Daoy (cell line): ENCODE measurements around the gene FAH. TPM values are rescaled to one million over a fixed set of nuclear protein-coding genes. Genes with fewer than 3 reads are reported as not detected.

Source experiments
- DNase-seq: peaks from one replicate; pipeline ENCODE4 v3.0.0-alpha.2; 2015; ENCODE audit warnings: low read depth
- total RNA-seq: library from RNA; depleted of rRNA; stranded (reverse); fragments of >200 nt; shearing (Covaris generic); gene quantifications from 2 replicates; pipeline ENCODE4 v1.2.3, GENCODE V29; 2014

Gene FAH
- total RNA-seq, 1 experiment from 2014 or later, result 22.4 TPM

- peak; percentile 65 for DNase-seq
Measured at GRCh38 chr15:80173022-80173759, 20.4 kb downstream of the FAH start.

- DNase-seq, result peak; percentile 32
Measured at GRCh38 chr15:80174017-80174746, 21.4 kb downstream of the FAH start.

GRCh38 chr15:80175436-80175835 is 22.6 kb downstream of the FAH start:
- no peak for DNase-seq

GRCh38 chr15:80176443-80176842 is 23.6 kb downstream of the FAH start:
- DNase-seq, result no peak

DNA sequence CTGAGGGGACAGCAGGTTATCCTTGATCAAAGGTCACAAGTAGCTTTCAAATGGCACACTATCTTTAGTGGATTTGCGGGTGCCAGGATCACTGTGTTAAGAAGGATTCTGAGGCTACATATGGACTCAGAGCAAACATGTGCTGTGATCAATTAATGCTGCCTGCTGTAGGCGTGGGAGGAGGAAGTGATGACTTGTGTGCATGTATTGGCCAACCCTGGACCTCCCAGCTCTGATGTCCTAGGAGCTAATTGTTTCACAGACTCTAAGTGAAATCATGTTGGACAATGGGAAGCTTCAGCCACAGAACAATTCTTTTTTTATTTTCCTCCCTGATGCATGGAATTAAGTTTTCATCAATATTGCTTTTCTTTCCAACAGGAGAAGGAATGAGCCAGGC is 24.4 kb downstream of the FAH start:
- DNase-seq, result no peak

DNA sequence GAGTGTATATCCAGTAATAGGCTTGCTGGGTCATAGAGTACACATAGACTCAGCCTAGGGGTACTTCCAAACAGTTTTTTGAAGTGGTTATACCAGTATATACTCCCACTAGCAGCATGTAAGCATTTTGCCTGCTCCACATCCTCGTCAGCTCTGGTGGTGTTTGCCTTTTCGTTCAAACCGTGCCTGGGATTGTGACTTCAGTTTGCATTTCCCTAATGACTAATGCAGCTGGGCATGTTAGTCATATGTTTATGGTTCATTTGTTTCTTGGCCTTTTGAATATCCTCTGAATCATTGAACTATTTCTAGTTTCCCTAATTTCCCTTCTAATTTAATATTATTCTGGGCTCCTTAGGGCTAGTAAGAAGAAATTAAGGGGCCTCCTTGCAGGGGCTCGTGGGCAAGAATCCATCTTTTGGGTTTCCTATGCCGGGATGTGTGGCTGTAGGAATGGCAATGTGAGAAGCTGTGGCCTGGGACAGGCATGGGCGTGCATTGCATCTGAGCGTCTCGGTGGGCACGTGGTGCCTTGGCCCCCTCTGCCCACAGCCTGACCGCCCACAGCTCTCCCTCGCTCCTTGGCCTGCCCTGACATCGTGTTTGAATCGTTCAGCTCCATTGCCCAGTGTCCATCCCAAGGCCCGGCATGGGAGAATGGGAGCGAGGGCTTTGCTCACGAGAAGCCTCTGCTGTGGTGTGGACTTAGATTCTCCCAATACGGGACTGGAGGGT is 26.4 kb downstream of the FAH start:
- DNase-seq, result peak; percentile 85

DNA sequence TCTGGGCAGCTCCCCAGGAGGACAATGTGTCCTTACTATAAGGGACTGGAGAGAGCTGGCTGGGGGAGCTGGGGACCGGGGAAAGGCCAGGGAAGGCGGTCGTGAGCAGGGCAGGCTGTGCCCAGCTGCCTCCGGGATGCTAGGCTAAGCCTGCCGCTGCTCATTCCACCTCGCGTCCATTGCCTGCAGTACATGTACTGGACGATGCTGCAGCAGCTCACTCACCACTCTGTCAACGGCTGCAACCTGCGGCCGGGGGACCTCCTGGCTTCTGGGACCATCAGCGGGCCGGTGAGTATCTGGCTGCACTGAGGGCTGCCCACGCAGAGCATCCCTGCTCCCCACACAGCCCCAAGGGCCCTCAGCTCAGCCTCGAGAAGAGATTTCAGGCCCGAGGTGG is 27.1 kb downstream of the FAH start:
- DNase-seq, result no peak

DNA sequence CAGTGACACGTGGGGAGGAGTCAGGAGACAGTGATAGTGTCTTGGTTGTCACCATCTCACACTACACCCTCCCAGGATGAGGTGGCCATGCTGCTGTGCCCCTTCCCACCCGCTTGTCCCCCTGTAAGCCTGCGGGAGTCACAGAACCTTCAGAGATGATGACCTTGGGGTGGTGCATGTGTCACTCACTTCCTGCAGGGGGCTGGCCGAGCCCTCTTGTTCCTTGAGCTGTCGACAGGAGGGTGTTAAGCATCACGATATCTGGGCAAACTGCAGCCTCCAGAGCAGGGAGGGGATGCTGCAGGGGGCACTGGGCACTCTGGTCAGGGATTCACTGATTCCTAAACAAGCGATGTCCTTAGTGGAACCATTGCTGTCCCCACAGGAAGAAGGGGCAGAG is 27.7 kb downstream of the FAH start:
- no peak for DNase-seq

DNA sequence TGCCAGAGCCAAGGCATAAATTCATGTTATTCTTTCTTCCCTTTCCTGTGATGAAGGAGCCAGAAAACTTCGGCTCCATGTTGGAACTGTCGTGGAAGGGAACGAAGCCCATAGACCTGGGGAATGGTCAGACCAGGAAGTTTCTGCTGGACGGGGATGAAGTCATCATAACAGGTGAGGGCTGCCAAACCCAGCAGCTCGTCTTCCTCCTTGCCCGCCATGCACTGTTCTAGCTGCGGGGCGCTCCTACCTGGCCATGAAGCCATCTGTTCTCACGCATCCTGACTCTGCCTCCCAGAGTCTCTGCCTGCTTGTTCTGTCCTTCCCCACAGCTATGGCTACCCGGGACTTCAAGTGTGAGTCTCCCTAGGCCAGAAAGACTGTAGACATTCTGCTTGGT is 28.2 kb downstream of the FAH start:
- DNase-seq, result no peak

- peak; percentile 19 for DNase-seq
Measured at GRCh38 chr15:80182611-80183261, 29.9 kb downstream of the FAH start.

GRCh38 chr15:80183306-80183705 is 30.5 kb downstream of the FAH start:
- DNase-seq, result no peak

- DNase-seq, result no peak
Measured at GRCh38 chr15:80183886-80184285, 31.1 kb downstream of the FAH start.

DNA sequence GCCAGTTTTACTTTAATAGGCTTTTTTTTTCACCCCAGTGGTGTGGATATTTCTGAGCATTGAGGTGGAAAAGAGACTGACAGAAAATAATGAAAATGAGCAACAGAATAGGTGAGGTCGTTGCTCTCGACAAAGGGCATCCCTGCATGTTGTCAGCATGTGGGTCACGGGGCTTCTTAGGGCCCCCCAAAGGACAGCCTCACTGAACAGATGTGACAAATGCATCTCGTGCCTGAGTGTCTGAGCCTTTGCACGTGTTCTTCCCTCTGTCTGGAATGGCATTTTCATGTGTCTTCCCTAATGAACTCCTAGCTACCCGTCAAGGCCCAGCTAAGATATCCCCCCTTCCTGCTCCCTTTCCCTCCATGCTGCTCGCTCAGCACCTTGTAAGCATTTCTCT is 31.8 kb downstream of the FAH start:
- DNase-seq, result no peak

DNA sequence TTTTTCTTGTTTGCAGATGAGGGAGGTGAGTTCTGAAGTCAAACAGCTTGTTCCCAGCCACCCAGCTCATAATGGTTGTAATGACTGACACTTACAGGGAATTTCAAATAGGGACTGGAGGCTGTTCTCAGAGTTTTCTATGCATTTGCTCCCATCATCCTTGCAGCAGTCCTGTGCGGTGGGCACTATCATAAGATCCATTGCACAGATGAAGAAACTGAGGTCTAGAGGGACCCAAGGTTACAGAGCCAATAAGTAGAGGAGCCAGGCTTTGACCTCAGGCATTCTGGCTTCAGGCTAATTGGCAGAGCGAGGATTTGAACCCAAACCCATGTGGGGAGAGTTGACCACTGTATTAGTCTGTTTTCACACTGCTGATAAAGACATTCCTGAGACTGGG is 32.4 kb downstream of the FAH start:
- no peak for DNase-seq

- DNase-seq, result no peak
Measured at GRCh38 chr15:80186066-80186465, 33.3 kb downstream of the FAH start.

GRCh38 chr15:80186597-80186996 is 33.8 kb downstream of the FAH start:
- DNase-seq, result no peak

DNA sequence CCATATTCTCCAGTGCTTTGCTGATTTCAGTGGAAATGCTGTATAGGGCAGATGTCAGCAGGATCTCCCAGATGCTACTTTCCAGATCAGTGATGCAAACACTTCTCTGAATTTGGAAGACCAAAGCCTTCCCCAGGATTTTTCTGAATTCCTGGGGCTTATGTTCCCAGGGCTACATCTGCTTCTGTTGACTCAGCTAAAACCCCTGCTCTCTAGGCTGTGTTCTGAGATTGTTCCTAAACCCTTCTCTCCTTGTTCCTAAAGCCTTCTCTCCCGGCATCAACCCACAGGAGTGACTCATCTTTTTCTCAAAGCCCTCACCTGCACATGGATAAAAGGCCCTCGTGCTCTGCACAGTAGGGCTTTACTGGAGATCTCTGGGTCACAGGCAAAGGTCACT is 35.5 kb downstream of the FAH start:
- DNase-seq, result no peak

- DNase-seq, result no peak
Measured at GRCh38 chr15:80191198-80191597, 38.4 kb downstream of the FAH start.

DNA sequence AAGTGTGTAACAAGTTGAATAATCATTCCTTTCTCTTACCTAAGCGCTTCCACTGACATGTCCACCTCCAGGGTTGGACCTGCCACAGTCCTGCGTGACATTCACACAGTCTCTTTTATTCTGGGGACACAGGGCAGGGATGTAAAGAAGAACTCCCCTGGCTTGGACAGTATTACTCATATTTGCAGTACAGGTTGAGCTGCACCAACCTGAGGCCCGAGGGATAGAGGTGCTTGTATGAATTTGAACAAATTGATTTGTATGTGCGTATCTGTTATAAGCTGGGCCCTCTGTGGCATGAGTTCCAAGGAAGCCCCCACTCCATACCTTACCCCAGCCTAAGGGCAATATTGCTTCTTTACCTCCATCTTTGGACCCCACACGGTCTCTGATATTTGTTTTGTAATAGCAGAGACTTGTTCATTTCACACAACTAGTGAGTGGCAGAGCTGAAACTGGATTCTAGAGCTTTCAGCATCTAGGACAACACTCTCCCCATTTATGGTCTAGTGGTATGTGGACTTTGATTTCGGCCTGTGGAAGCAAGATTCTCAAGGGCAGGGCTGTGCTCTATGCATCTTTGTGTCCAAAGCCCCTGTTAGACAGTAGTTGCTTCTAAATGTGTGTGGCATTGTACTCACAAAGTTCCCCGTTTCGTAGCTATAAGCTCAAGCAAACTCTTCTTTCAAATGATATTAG is 39.2 kb downstream of the FAH start:
- DNase-seq, result no peak

DNA sequence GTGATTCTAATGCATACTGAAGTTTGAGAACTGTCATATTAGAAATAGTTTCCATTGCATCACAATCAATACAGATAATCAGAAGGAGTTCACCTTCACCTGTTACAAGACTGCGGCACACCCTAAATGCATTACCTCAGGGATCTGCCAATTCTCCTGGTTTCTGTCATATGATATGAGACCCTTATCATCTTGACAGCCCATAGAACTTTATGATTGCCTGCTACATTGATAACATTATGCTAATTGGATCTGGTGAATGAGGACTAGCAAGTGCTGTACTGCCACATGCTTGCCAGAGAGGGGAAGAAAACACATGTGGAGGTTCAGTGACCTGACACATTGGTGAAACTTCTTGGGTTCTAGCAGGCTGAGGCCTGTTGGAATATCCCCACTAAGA is 41.4 kb downstream of the FAH start:
- DNase-seq, result no peak

DNA sequence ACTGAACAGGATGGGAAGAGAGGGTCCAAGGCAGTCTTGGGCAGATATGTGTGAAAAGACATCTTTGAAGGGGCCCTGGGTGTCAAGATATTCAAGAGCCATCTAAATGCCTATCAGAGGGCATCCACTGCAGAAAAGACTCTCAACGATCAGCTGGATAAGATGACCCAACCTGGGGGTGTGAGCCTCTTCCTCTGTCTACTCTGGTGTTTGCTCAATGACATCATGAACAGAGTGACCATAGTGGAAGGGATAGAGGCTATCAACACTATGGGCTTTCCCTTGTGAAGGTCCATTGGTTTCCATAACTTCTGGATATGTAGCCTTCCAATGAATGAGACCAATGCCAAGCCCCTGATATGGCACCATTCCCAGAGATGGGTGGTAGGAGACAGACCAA is 42.1 kb downstream of the FAH start:
- DNase-seq, result no peak

- no peak for DNase-seq
Measured at GRCh38 chr15:80199366-80199765, 46.6 kb downstream of the FAH start.
